OCI-LY7 (cell line): Measurements from ENCODE around the gene SLC4A4.

ENCODE experiments used
- CTCF ChIP-seq: fragments of 200-600 bp; sonication (generic); conservative IDR thresholded peaks from 2 replicates; pipeline ENCODE4 v1.5.1; 2014; ENCODE audit warnings: mild to moderate bottlenecking, antibody characterized with exemption, low read length, moderate library complexity, mixed read lengths
- EZH2phosphoT487 ChIP-seq: fragments of 200-600 bp; sonication (generic); IDR thresholded peaks from 2 replicates; pipeline ENCODE4 v1.6.1; 2018; ENCODE audit warnings: low read depth, borderline replicate concordance, mild to moderate bottlenecking, mixed run types, antibody characterized with exemption, low read length, moderate library complexity, mixed read lengths

DNA sequence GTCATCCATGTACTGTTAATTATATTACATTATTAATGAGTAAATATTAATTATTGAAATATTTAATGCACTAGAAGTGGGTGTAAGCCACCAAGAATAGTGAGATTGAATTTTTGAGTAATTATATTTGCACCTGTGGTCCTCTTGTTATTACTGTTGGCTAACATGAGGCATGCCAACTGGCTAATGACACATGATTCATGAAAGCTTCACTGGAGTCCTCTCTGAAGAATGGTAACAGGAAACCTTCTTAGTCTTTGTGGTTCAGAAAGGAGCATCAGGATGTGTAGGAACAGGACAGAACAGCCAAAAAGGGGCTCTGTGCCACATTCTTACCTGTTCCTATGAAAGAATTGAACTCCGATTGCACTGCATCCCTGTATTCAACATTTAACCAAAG lies 65.2 kb downstream of the SLC4A4 start:
- TF ChIP-seq CTCF (no peak), EZH2phosphoT487 (no peak)
